NT2/D1 (cell line): Measurements from ENCODE around the gene SURF4.

ENCODE experiments used
- SUZ12 ChIP-seq: IDR thresholded peaks from 2 replicates; pipeline ENCODE4 v1.6.1; 2011; ENCODE audit not compliant: insufficient read length, insufficient read depth; ENCODE audit errors: extremely low read depth
- ZNF274 ChIP-seq: IDR thresholded peaks from 2 replicates; pipeline ENCODE4 v1.6.1; 2011; ENCODE audit warnings: mild to moderate bottlenecking, low read depth, low read length

DNA sequence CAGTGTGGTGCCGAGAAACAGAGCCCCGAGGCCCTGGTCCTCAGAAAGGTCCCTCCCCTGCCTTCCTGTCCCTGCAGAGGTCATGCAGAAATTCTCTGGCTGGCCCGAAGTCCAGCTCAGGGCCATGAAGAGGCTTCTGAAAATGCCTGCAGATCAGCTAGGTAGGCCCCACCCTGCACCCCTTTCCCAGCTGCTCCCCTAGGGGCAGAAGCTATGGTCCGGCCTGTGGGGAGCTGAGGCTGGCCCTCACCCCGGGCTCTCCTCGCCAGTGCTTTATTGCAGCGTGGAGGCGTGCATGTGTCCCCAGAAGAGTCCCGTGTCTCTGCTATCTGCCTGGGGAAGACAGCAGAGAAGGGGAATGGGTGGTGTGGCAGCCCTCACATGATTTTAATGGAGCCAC is 22.0 kb upstream of the SURF4 start:
- TF ChIP-seq ZNF274 (no peak), SUZ12 (no peak)
